Upper lobe of left lung (tissue), 6 donors: ENCODE measurements around the gene TBC1D24. TPM values are rescaled to one million over a fixed set of nuclear protein-coding genes. Genes with fewer than 3 reads are reported as not detected.

Experiments used
- ATAC-seq, 2 donors: fragments of 200-7000 bp; cut with Tn5 transposase; one replicate each; pipeline ENCODE4 v1.9.1; 2022; ENCODE audit warnings: mild to moderate bottlenecking in 2 of 2, moderate library complexity in 2 of 2; ENCODE audit not compliant: low FRiP score in 2 of 2
- DNase-seq, 2 donors: peaks; one replicate each; pipeline ENCODE4 v3.0.0-alpha.2; 2019 to 2020
- H3K27ac ChIP-seq, 4 donors: fragments of 200-600 bp; sonication (generic); one replicate each; pipeline ENCODE4 v1.5.1; 2016 to 2019
- H3K27me3 ChIP-seq, 4 donors: fragments of 200-600 bp; sonication (generic); one replicate each; pipeline ENCODE4 v1.5.1; 2017 to 2019
- H3K36me3 ChIP-seq, 4 donors: fragments of 200-600 bp; sonication (generic); one replicate each; pipeline ENCODE4 v1.5.1; 2016 to 2019
- H3K4me1 ChIP-seq, 4 donors: fragments of 200-600 bp; sonication (generic); one replicate each; pipeline ENCODE4 v1.5.1; 2018 to 2019
- H3K4me3 ChIP-seq, 4 donors: fragments of 200-600 bp; sonication (generic); one replicate each; pipeline ENCODE4 v1.5.1; 2017 to 2019; ENCODE audit warnings: mild to moderate bottlenecking in 2 of 4, moderate library complexity in 1 of 4
- H3K9me3 ChIP-seq, 4 donors: fragments of 200-600 bp; sonication (generic); one replicate each; pipeline ENCODE4 v1.5.1; 2018 to 2019
- CTCF ChIP-seq, 6 experiments: fragments of 450-650 bp in 4 of 6; fragments of 200-600 bp in 2 of 6; sonication (generic) in 2 of 6; IDR thresholded peaks; one replicate each; pipeline ENCODE4 v1.5.1; 2016 to 2019; ENCODE audit warnings: antibody characterized with exemption in 6 of 6
- EP300 ChIP-seq, 4 donors: sonication (generic); formaldehyde crosslinking; IDR thresholded peaks; one replicate each; pipeline ENCODE4 v1.5.1; 2017; ENCODE audit warnings: antibody characterized with exemption in 4 of 4, control low read depth in 2 of 4
- POLR2A ChIP-seq, 4 donors: fragments of 450-650 bp; IDR thresholded peaks; one replicate each; pipeline ENCODE4 v1.5.1; 2016 to 2017; ENCODE audit warnings: antibody characterized with exemption in 4 of 4, mild to moderate bottlenecking in 2 of 4
- POLR2AphosphoS5 ChIP-seq, 2 donors: sonication (generic); formaldehyde crosslinking; IDR thresholded peaks; one replicate each; pipeline ENCODE4 v1.5.1; 2017; ENCODE audit warnings: antibody characterized with exemption in 2 of 2
- WGBS, 2 donors: methylation state at CpG; one replicate each; pipeline ENCODE4 v1.1.5; 2017 to 2018; 5-methylcytosine and 5-hydroxymethylcytosine counted together
- total RNA-seq, 6 donors: library from RNA; depleted of rRNA in 4 of 6; stranded (reverse); fragments of >200 nt in 4 of 6; gene quantifications; one replicate each; pipeline versions ENCODE4 v1.1.0 to v1.2.1, GENCODE V29; 2016 to 2021
- donor health status: DM: no; HTN: no; CAD: no; lungs with moderate emphysema.
- donor health status: DM: no; HTN: yes; CAD: no; lungs with severe emphysema.

The TBC1D24 gene
- total RNA-seq, 6 donors from 2014 or later = 25.9 to 49.6 (median 37.2) TPM

- H3K36me3 ChIP-seq = peaks cover 0 to 10% (median 3%) of the 10 kb centered on the region in 4 donors
- H3K27me3 ChIP-seq = no peaks in the 10 kb centered on the region
- WGBS, 2 donors = 53 to 71% methylated on average over 20 to 29 of the region's 29 CpGs
- ATAC-seq (peak; percentile 57 to 66), DNase-seq (peak; percentile 71 to 89)
- peaks cover 45 to 59% (median 57%) of the 10 kb centered on the region in 4 donors for H3K4me1 ChIP-seq
- H3K4me3 ChIP-seq = no peak overlapping the region
- peak in 1 of 2 donors; percentile 32 for TF ChIP-seq POLR2AphosphoS5 (IDR thresholded peaks at IDR 0.05)
- no peak for TF ChIP-seq EP300 (IDR thresholded peaks at IDR 0.05)
- peak in 3 of 6 experiments; percentile 32 to 63 (median 32) for TF ChIP-seq CTCF (IDR thresholded peaks at IDR 0.05)
- no peaks in the 10 kb centered on the region for H3K9me3 ChIP-seq
- peak overlapping the region; percentile 51 to 75 (median 52) for H3K27ac ChIP-seq
Measured at GRCh38 chr16:2486645-2487516, 12.0 kb downstream of the TBC1D24 start.

GRCh38 chr16:2487517-2487842 lies 12.6 kb downstream of the TBC1D24 start:
- Histone ChIP-seq H3K27ac (peak overlapping the region in 2 of 4 donors; percentile 52 to 75), H3K9me3 (no peaks in the 10 kb centered on the region), H3K4me3 (no peak overlapping the region), H3K4me1 (peaks cover 39 to 54% (median 51%) of the 10 kb centered on the region in 4 donors), H3K27me3 (no peaks in the 10 kb centered on the region), H3K36me3 (peaks cover 0 to 10% (median 3%) of the 10 kb centered on the region in 4 donors)
- DNase-seq = no peak
- WGBS, 2 donors = 65 to 69% methylated on average over 7 to 8 of the region's 8 CpGs
- no peak for ATAC-seq
- TF ChIP-seq CTCF (IDR thresholded peaks at IDR 0.05) (peak in 1 of 6 experiments; percentile 1), POLR2AphosphoS5 (IDR thresholded peaks at IDR 0.05) (no peak), EP300 (IDR thresholded peaks at IDR 0.05) (no peak)

GRCh38 chr16:2487903-2488531 lies 13.1 kb downstream of the TBC1D24 start:
- Histone ChIP-seq H3K4me3 (no peak overlapping the region), H3K27ac (peak overlapping the region in 1 of 4 donors; percentile 52), H3K36me3 (peaks cover 0 to 10% (median 3%) of the 10 kb centered on the region in 4 donors), H3K9me3 (no peaks in the 10 kb centered on the region), H3K4me1 (peaks cover 34 to 49% (median 46%) of the 10 kb centered on the region in 4 donors), H3K27me3 (no peaks in the 10 kb centered on the region)
- 60 to 72% methylated on average over 12 to 15 of the region's 15 CpGs for WGBS, 2 donors
- ATAC-seq (peak in 1 of 2 donors; percentile 9), DNase-seq (peak in 1 of 2 donors; percentile 75)
- no peak for TF ChIP-seq POLR2A (IDR thresholded peaks at IDR 0.05)
- no peak for TF ChIP-seq POLR2AphosphoS5 (IDR thresholded peaks at IDR 0.05)
- no peak for TF ChIP-seq CTCF (IDR thresholded peaks at IDR 0.05)
- no peak for TF ChIP-seq EP300 (IDR thresholded peaks at IDR 0.05)

- 93 to 95% methylated on average over 8 to 16 of the region's 16 CpGs for WGBS, 2 donors
- no peak overlapping the region for H3K27ac ChIP-seq
- H3K4me1 ChIP-seq = peaks cover 21 to 41% (median 36%) of the 10 kb centered on the region in 4 donors
- peak in 1 of 2 donors; percentile 67 for DNase-seq
- no peaks in the 10 kb centered on the region for H3K27me3 ChIP-seq
- TF ChIP-seq EP300 (IDR thresholded peaks at IDR 0.05) (no peak), CTCF (IDR thresholded peaks at IDR 0.05) (no peak), POLR2A (IDR thresholded peaks at IDR 0.05) (no peak), POLR2AphosphoS5 (IDR thresholded peaks at IDR 0.05) (no peak)
- no peak for ATAC-seq
- peaks cover 0 to 14% (median 3%) of the 10 kb centered on the region in 4 donors for H3K36me3 ChIP-seq
- H3K4me3 ChIP-seq = no peak overlapping the region
- no peaks in the 10 kb centered on the region for H3K9me3 ChIP-seq
Measured at GRCh38 chr16:2489581-2489980, 14.7 kb downstream of the TBC1D24 start.
